GM23248 (cell line): Measurements from ENCODE around the gene OXT. TPM values are rescaled to one million over a fixed set of nuclear protein-coding genes. Genes with fewer than 3 reads are reported as not detected.

ENCODE experiments used
- DNase-seq: peaks from one replicate; pipeline ENCODE4 v3.0.0-alpha.2; 2015
- H2AFZ ChIP-seq: fragments of 200-600 bp; sonication (generic); 2 replicates; pipeline ENCODE4 v1.6.1; 2016; ENCODE audit warnings: antibody characterized with exemption
- H3F3A ChIP-seq: fragments of 200-600 bp; sonication (generic); 2 replicates; pipeline ENCODE4 v1.6.1; 2016; ENCODE audit warnings: mild to moderate bottlenecking, antibody characterized with exemption, mixed run types; ENCODE audit not compliant: insufficient read depth
- H3K27ac ChIP-seq: fragments of 200-600 bp; sonication (generic); 2 replicates; pipeline ENCODE4 v1.5.1; 2016; ENCODE audit warnings: mild to moderate bottlenecking
- H3K27me3 ChIP-seq: fragments of 200-600 bp; sonication (generic); replicated peaks from 2 replicates; pipeline ENCODE4 v1.6.1; 2016; ENCODE audit warnings: mild to moderate bottlenecking; ENCODE audit not compliant: insufficient read depth
- H3K36me3 ChIP-seq: fragments of 200-600 bp; sonication (generic); 2 replicates; pipeline ENCODE4 v1.6.1; 2016; ENCODE audit warnings: low read depth, mild to moderate bottlenecking
- H3K4me1 ChIP-seq: fragments of 200-600 bp; sonication (generic); 2 replicates; pipeline ENCODE4 v1.6.1; 2016; ENCODE audit warnings: mild to moderate bottlenecking; ENCODE audit not compliant: insufficient read depth
- H3K4me2 ChIP-seq: fragments of 200-600 bp; sonication (generic); one replicate; pipeline ENCODE4 v1.6.1; 2016; ENCODE audit warnings: mild to moderate bottlenecking; ENCODE audit not compliant: unreplicated experiment
- H3K4me3 ChIP-seq: fragments of 200-600 bp; sonication (generic); 2 replicates; pipeline ENCODE4 v1.5.1; 2016; ENCODE audit warnings: mild to moderate bottlenecking
- H3K79me2 ChIP-seq: fragments of 200-600 bp; sonication (generic); 2 replicates; pipeline ENCODE4 v1.6.1; 2016; ENCODE audit warnings: mild to moderate bottlenecking; ENCODE audit not compliant: insufficient read depth
- H3K9ac ChIP-seq: fragments of 200-600 bp; sonication (generic); 2 replicates; pipeline ENCODE4 v1.6.1; 2016; ENCODE audit warnings: mild to moderate bottlenecking
- H3K9me2 ChIP-seq: fragments of 200-600 bp; sonication (generic); 2 replicates; pipeline ENCODE4 v1.6.1; 2016; ENCODE audit warnings: mixed run types, mild to moderate bottlenecking, moderate library complexity; ENCODE audit not compliant: insufficient read depth
- H3K9me3 ChIP-seq: fragments of 200-600 bp; sonication (generic); one replicate; pipeline ENCODE4 v1.6.1; 2017; ENCODE audit warnings: low read depth
- H4K20me1 ChIP-seq: fragments of 200-600 bp; sonication (generic); 2 replicates; pipeline ENCODE4 v1.6.0; 2016; ENCODE audit not compliant: insufficient read depth
- EZH2 ChIP-seq: fragments of 200-600 bp; sonication (generic); IDR thresholded peaks from 2 replicates; pipeline ENCODE4 v1.6.1; 2018; ENCODE audit warnings: antibody characterized with exemption, mild to moderate bottlenecking; ENCODE audit not compliant: insufficient read depth, poor library complexity, severe bottlenecking
- EZH2phosphoT487 ChIP-seq: fragments of 200-600 bp; sonication (generic); IDR thresholded peaks from 2 replicates; pipeline ENCODE4 v1.6.1; 2018; ENCODE audit warnings: antibody characterized with exemption, moderate library complexity, mild to moderate bottlenecking, low read depth; ENCODE audit not compliant: insufficient read depth
- WGBS, 2 experiments: methylation state at CpG; one replicate each; pipeline ENCODE4 v1.1.6; 2015 to 2017; ENCODE audit warnings: low lambda C conversion rate in 2 of 2, low coverage in 1 of 2; ENCODE audit errors: missing lambda C conversion rate in 2 of 2; 5-methylcytosine and 5-hydroxymethylcytosine counted together
- in situ Hi-C: fragments of 300-500 bp; cut with MboI; formaldehyde crosslinking; loops from 2 replicates; pipeline ENCODE4 v1.15.0; 2020
- polyA plus RNA-seq: library from polyadenylated mRNA; unstranded; fragments of >200 nt; fragmentation: Nextera tagmentation; extraction: Ambion mirVana; gene quantifications from 2 replicates; pipeline ENCODE4 v1.2.1, GENCODE V29; 2016
- total RNA-seq: library from RNA; depleted of rRNA; stranded (reverse); fragments of >200 nt; shearing (Covaris generic); gene quantifications from 2 replicates; pipeline ENCODE4 v1.2.3, GENCODE V29; 2014

The OXT gene
- total and polyA plus RNA-seq, 2 experiments from 2014 or later, result 0.40 TPM; not detected in 1

DNA sequence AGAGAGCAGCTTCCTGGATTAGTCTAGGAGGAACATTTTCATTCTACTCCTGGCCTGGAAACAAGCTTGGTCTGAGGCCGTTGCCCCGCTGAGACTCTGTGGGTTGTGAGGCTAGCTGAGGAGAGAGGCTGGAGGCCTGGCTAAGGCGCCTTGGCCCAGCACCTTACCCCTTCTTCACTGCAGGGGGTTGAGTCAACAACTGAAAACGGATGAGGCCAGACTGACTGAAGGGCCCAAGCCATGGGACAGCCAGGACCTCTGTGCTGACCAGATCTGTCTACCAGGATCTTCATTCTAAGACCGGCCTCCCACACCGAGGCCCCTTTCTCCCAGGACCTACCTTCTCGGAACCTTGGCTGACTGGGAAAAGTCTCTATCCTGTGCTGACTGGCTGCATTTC is 16.6 kb downstream of the OXT start:
- H3K9me3 ChIP-seq, result no peaks in the 10 kb centered on the region
- H3K36me3 ChIP-seq, result no peaks in the 10 kb centered on the region
- 75% methylated on average over 7 of the region's 7 CpGs for WGBS, 2 experiments
- H2AFZ ChIP-seq, result no peak overlapping the region
- H3K4me1 ChIP-seq, result no peaks in the 10 kb centered on the region
- H3K27me3 ChIP-seq, result peaks cover 11% of the 10 kb centered on the region; the same call in 1 of the 2 replicates
- no peak overlapping the region for H3K4me2 ChIP-seq
- TF ChIP-seq EZH2 (no peak), EZH2phosphoT487 (no peak)
- no peak overlapping the region for H3K4me3 ChIP-seq
- no peak overlapping the region for H3K27ac ChIP-seq
- in situ Hi-C loops, result no loop called here
- DNase-seq, result no peak
- no peaks in the 10 kb centered on the region for H4K20me1 ChIP-seq
- H3K9me2 ChIP-seq, result no peaks in the 10 kb centered on the region
- H3K79me2 ChIP-seq, result no peaks in the 10 kb centered on the region
- no peak overlapping the region for H3K9ac ChIP-seq
- no peaks in the 10 kb centered on the region for H3F3A ChIP-seq

DNA sequence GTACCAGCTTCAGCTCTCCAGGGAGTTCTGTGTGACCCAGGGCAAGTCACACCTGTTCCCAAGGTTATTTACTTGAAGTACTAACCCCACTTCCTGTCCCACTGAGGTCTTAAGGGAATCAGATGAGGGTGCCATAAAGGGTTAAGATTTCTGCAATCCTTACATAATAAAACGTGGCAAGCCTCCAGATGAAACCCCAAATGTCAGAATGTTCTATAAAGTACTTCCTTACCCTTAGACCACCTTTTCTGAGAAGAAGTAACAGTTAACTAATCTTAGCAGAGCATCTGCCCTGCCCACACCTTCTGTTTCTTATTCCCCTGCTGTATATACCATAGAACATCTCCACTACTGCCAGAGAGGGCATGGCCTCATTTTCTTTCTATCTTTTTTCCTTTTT is 19.1 kb downstream of the OXT start:
- in situ Hi-C loops, result no loop called here
- Histone ChIP-seq H3F3A (no peaks in the 10 kb centered on the region), H4K20me1 (no peaks in the 10 kb centered on the region), H3K27me3 (peaks cover 4% of the 10 kb centered on the region; the same call in 1 of the 2 replicates), H3K9me3 (no peaks in the 10 kb centered on the region), H3K27ac (no peak overlapping the region), H3K4me1 (no peaks in the 10 kb centered on the region), H3K4me2 (no peak overlapping the region), H3K9me2 (no peaks in the 10 kb centered on the region), H3K4me3 (no peak overlapping the region), H3K79me2 (no peaks in the 10 kb centered on the region), H2AFZ (no peak overlapping the region), H3K9ac (no peak overlapping the region), H3K36me3 (no peaks in the 10 kb centered on the region)
- WGBS, 2 experiments, result 0% methylated on average over 1 of the region's 1 CpG
- no peak for DNase-seq
- no peak for TF ChIP-seq EZH2
- TF ChIP-seq EZH2phosphoT487, result no peak

DNA sequence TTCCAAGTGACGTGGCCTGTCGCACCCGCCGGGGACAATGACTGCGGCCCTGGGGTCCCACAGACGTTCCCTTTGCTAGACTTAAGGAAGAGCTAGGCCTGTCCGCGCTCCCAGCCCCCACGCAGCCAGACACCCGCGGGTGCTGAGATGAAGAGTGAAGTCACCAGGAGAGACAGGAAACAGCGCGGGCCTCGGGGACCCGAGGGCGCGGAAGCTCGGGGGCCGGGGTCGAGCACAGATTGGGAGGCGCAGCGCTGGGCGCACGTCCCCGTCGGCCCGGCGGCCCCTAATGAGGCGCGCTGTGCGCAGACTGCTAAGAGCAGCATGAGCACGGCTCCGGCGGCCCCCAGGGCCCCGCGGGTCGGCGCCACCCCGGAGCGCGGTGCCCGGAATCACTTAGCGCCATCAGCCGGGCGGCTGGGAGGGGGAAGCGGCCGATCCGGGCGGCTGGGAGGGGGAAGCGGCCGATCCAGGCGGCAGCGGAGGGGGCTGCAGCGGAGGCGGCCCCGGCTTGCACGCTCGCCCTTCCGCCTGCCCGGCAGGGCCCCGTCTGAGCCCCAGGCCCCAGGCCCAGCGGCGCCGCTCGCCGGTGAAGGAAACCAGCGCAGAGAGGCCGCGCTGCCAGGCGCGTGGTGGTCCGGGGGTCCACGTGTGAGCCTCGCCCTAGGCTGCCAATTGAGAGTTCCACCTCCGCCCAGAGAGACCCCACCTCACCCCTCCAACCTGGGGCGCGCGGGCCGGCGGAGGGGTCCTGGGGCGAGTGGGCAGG is 21.4 kb downstream of the OXT start:
- peak overlapping the region; percentile 64 for H3K4me3 ChIP-seq
- DNase-seq, result peak; percentile 30
- no peaks in the 10 kb centered on the region for H3K79me2 ChIP-seq
- H3K27ac ChIP-seq, result no peak overlapping the region
- H3K9me2 ChIP-seq, result no peaks in the 10 kb centered on the region
- peak overlapping the region; percentile 46; the same call in 1 of the 2 replicates for H3K9ac ChIP-seq
- 17 to 19% methylated on average over 37 to 47 of the region's 81 CpGs for WGBS, 2 experiments
- peak overlapping the region; percentile 54 for H3K4me2 ChIP-seq
- TF ChIP-seq EZH2 (no peak), EZH2phosphoT487 (no peak)
- peak overlapping the region; percentile 78 for H2AFZ ChIP-seq
- H3K36me3 ChIP-seq, result no peaks in the 10 kb centered on the region
- H3K4me1 ChIP-seq, result no peaks in the 10 kb centered on the region
- H3F3A ChIP-seq, result no peaks in the 10 kb centered on the region
- peaks cover 4% of the 10 kb centered on the region; the same call in 1 of the 2 replicates for H3K27me3 ChIP-seq
- H4K20me1 ChIP-seq, result no peaks in the 10 kb centered on the region
- no peaks in the 10 kb centered on the region for H3K9me3 ChIP-seq
- in situ Hi-C loops, result no loop called here

DNA sequence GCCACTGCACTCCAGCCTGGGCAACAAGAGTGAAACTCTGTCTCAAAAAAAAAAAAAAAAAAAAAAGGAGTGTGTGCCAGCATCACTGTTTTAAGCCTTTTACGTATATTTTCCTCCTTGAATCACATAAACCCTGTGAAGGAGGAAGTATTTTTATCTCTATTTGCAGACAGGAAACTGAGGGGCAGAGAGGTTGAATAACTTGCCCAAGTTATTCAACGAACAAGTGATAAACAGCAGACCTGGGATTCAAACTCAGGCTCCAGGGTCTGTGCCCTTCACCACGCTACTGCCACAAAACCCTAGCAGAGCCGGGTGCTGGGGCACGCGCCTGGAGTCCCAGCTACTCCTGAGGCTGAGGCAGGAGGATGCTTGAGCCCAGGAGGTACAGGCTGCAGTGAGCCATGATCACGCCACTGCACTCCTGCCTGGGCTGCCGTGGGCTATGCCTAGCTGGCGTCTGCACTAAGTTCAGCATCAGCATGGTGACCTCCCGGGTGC is 22.5 kb downstream of the OXT start:
- Histone ChIP-seq H3K4me3 (no peak overlapping the region), H2AFZ (no peak overlapping the region), H3K79me2 (no peaks in the 10 kb centered on the region), H3K27me3 (peaks cover 4% of the 10 kb centered on the region; the same call in 1 of the 2 replicates), H3K36me3 (no peaks in the 10 kb centered on the region), H3K9me2 (no peaks in the 10 kb centered on the region), H3K9me3 (no peaks in the 10 kb centered on the region), H3K27ac (no peak overlapping the region), H3F3A (no peaks in the 10 kb centered on the region), H4K20me1 (no peaks in the 10 kb centered on the region), H3K4me1 (no peaks in the 10 kb centered on the region), H3K9ac (no peak overlapping the region), H3K4me2 (no peak overlapping the region)
- DNase-seq, result no peak
- 70 to 77% methylated on average over 10 of the region's 10 CpGs for WGBS, 2 experiments
- TF ChIP-seq EZH2, result no peak
- in situ Hi-C loops, result no loop called here
